ENCODE results near the gene ABCA4.

- TF ChIP-seq POLR2A (IDR thresholded peaks at IDR 0.05; ENCODE audit: low read depth, low read length) (no peak), POLR2AphosphoS5 (IDR thresholded peaks at IDR 0.05; ENCODE audit: low read depth, low read length) (no peak), TAF1 (IDR thresholded peaks at IDR 0.05; ENCODE audit: low read depth, low read length) (no peak), POU2F2 (IDR thresholded peaks at IDR 0.05; ENCODE audit: low read depth, low read length) (no peak), SPI1 (IDR thresholded peaks at IDR 0.05; ENCODE audit: low read depth, low read length) (no peak), PAX5 (IDR thresholded peaks at IDR 0.05; ENCODE audit: insufficient read depth, low read length, severe bottlenecking) (no peak)
Measured at GRCh38 chr1:93969887-93970286, 151.1 kb downstream of the ABCA4 start.

All from GM12891 (cell line).